DOHH2 (cell line): ENCODE measurements around the gene ZIC2.

Experiments
- EZH2phosphoT487 ChIP-seq: fragments of 200-600 bp; sonication (generic); IDR thresholded peaks from 2 replicates; pipeline ENCODE4 v1.6.1; 2017; ENCODE audit warnings: borderline replicate concordance, mild to moderate bottlenecking, antibody characterized with exemption, low read length, moderate library complexity, mixed read lengths
- TF ChIP-seq, protein P1 (sequence below): fragments of 200-600 bp; sonication (generic); IDR thresholded peaks from one replicate; pipeline ENCODE4 v1.5.1; 2014; ENCODE audit warnings: antibody characterized with exemption, mild to moderate bottlenecking, low read depth, low read length; ENCODE audit not compliant: poor library complexity, severe bottlenecking

DNA sequence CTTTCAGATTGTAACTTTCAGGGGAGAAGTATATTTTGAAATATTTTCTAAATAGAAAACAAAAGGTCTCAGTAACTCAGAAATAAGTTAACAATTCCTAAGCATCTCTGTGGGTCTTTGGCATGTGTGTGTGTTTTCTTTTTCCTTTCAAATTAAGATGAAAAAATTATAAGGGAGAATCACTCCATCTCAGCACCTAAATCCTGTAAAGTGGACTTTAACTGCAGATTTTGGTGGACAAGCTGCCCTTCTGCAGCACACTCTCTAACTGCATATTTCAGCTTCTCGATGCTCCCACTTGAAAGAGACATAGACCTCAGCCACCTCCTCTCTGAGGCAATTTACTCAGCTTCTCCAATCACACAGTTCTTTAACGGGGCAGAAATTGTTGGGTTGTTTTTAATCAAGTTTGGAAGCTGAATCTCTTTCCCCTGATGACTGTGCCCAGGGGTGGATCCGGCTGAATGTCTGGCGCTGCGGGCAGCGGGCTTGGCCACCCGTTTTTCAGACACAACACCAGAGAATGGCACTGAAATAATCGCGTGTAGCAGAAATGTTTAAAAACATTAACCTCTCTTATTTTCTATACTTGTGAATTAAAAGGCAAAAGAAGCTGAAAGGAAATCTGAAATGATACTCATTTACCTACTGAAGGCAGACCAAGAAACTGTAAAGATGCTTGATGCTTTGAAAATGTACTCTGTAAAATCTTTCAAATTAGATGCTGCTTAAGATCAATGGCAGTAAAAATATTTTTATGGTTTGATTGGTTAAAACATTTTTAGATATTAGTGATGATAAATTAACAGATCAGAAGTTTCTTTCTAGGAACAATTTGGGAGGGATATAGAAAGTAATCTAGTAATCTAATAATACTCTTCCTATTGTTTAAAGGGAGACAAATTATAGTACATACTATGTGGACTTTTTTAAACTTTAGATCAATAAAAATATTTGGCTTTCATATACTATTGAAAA, 12.4 kb downstream of the ZIC2 start:
- TF ChIP-seq, protein P1, sequence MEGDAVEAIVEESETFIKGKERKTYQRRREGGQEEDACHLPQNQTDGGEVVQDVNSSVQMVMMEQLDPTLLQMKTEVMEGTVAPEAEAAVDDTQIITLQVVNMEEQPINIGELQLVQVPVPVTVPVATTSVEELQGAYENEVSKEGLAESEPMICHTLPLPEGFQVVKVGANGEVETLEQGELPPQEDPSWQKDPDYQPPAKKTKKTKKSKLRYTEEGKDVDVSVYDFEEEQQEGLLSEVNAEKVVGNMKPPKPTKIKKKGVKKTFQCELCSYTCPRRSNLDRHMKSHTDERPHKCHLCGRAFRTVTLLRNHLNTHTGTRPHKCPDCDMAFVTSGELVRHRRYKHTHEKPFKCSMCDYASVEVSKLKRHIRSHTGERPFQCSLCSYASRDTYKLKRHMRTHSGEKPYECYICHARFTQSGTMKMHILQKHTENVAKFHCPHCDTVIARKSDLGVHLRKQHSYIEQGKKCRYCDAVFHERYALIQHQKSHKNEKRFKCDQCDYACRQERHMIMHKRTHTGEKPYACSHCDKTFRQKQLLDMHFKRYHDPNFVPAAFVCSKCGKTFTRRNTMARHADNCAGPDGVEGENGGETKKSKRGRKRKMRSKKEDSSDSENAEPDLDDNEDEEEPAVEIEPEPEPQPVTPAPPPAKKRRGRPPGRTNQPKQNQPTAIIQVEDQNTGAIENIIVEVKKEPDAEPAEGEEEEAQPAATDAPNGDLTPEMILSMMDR, result no peak
- TF ChIP-seq EZH2phosphoT487, result no peak
